Endothelial cell of umbilical vein (primary cell): ENCODE results near the gene PALM. TPM values are rescaled to one million over a fixed set of nuclear protein-coding genes. Genes with fewer than 3 reads are reported as not detected.

Experiments
- BruUV-seq: library from RNA; stranded (reverse); fragments of 400-500 nt; replicated peaks from 2 replicates; lab custom pipeline; 2021; lab: Mats Ljungman, UMichigan
- CTCF ChIA-PET: fragments of 300-600, 350-600 bp; sonication (Branson Sonifier 250); formaldehyde crosslinking; loops from one replicate; lab custom pipeline; 2021; ENCODE audit warnings: antibody characterized with exemption, inconsistent platforms; lab: Charles Lee
- POLR2A ChIA-PET: fragments of 300-600, 350-600 bp; sonication (Branson Sonifier 250); formaldehyde crosslinking; loops from one replicate; lab custom pipeline; 2021; ENCODE audit warnings: antibody characterized with exemption, inconsistent platforms; lab: Charles Lee
- DNase-seq: peaks from one replicate; pipeline ENCODE4 v3.0.0-alpha.2; 2011; ENCODE audit warnings: low read depth, low spot score
- FAIRE-seq: peaks from 2 replicates; lab custom pipeline; 2011; peaks lifted over from hg19 to GRCh38; lab: Jason Lieb, UNC
- H2AFZ ChIP-seq: 2 replicates; pipeline ENCODE4 v1.6.0; 2012; ENCODE audit warnings: low read depth, low read length, control low read depth, inconsistent platforms
- H3K27ac ChIP-seq: 2 replicates; pipeline ENCODE4 v1.5.1; 2011; ENCODE audit warnings: low read depth, mild to moderate bottlenecking, control low read depth, low read length, moderate library complexity; ENCODE audit not compliant: insufficient read depth
- H3K27me3 ChIP-seq, 2 experiments: 2 replicates each; pipeline versions ENCODE4 v1.6.0 to v1.6.1; 2011; ENCODE audit warnings: low read length in 2 of 2, mixed read lengths in 1 of 2; ENCODE audit not compliant: control insufficient read depth in 2 of 2, insufficient read depth in 2 of 2
- H3K36me3 ChIP-seq, 2 experiments: 2 replicates in 1 of 2; 3 replicates in 1 of 2; pipeline ENCODE4 v1.5.1; 2011; ENCODE audit warnings: low read length in 2 of 2, mild to moderate bottlenecking in 1 of 2, moderate library complexity in 1 of 2; ENCODE audit not compliant: control insufficient read depth in 2 of 2, insufficient read depth in 2 of 2; ENCODE audit errors: extremely low read depth in 1 of 2
- H3K4me1 ChIP-seq: 3 replicates; pipeline ENCODE4 v1.5.1; 2011; ENCODE audit warnings: mild to moderate bottlenecking, low read length; ENCODE audit not compliant: control insufficient read depth, insufficient read depth; ENCODE audit errors: extremely low read depth
- H3K4me2 ChIP-seq: 2 replicates; pipeline ENCODE4 v1.6.1; 2011; ENCODE audit warnings: low read length, control low read depth, mixed read lengths; ENCODE audit not compliant: insufficient read depth
- H3K4me3 ChIP-seq, 3 experiments: fragments of 200-600 bp in 1 of 3; sonication (generic), shearing (Covaris generic) in 1 of 3; replicated peaks in 1 of 3; 2 replicates each; pipeline ENCODE4 v1.5.1; 2011 to 2016; ENCODE audit warnings: control low read depth in 3 of 3, low read length in 3 of 3, mild to moderate bottlenecking in 2 of 3, inconsistent platforms in 1 of 3, low read depth in 1 of 3, moderate library complexity in 1 of 3; ENCODE audit not compliant: insufficient read depth in 1 of 3
- H3K79me2 ChIP-seq: 2 replicates; pipeline ENCODE4 v1.6.0; 2012; ENCODE audit warnings: low read length, inconsistent platforms; ENCODE audit not compliant: control insufficient read depth, insufficient read depth
- H3K9ac ChIP-seq: replicated peaks from 2 replicates; pipeline ENCODE3; 2011; ENCODE audit warnings: low read length, control low read depth; ENCODE audit not compliant: insufficient read depth; ENCODE audit errors: extremely low read depth
- H3K9me1 ChIP-seq: replicated peaks from 3 replicates; pipeline ENCODE4 v1.6.0; 2011; ENCODE audit warnings: mild to moderate bottlenecking, low read length; ENCODE audit not compliant: control insufficient read depth, insufficient read depth; ENCODE audit errors: extremely low read depth
- H3K9me3 ChIP-seq: replicated peaks from 2 replicates; pipeline ENCODE4 v1.5.1; 2012; ENCODE audit warnings: low read length, inconsistent platforms; ENCODE audit not compliant: control insufficient read depth, insufficient read depth
- H4K20me1 ChIP-seq: replicated peaks from 2 replicates; pipeline ENCODE3; 2011; ENCODE audit warnings: mild to moderate bottlenecking, low read length; ENCODE audit not compliant: control insufficient read depth, insufficient read depth; ENCODE audit errors: extremely low read depth
- EZH2 ChIP-seq: IDR thresholded peaks from 2 replicates; pipeline ENCODE4 v1.6.1; 2012; ENCODE audit warnings: borderline replicate concordance, low read depth, mild to moderate bottlenecking, moderate library complexity, low read length, inconsistent platforms; ENCODE audit not compliant: severe bottlenecking
- FOS ChIP-seq: IDR thresholded peaks from 2 replicates; pipeline ENCODE4 v1.6.1; 2011; ENCODE audit warnings: mild to moderate bottlenecking, low read length, moderate library complexity, borderline replicate concordance; ENCODE audit not compliant: insufficient read depth
- GATA2 ChIP-seq: IDR thresholded peaks from 2 replicates; pipeline ENCODE4 v1.7.0; 2011; ENCODE audit warnings: low read depth, mild to moderate bottlenecking, moderate library complexity, mixed read lengths, low read length; ENCODE audit not compliant: insufficient read length, insufficient read depth
- JUN ChIP-seq: IDR thresholded peaks from 2 replicates; pipeline ENCODE4 v1.6.1; 2011; ENCODE audit warnings: borderline replicate concordance, low read depth; ENCODE audit not compliant: insufficient read length, insufficient read depth
- MYC ChIP-seq: IDR thresholded peaks from one replicate; pipeline ENCODE4 v1.6.1; 2011; ENCODE audit warnings: mild to moderate bottlenecking, low read depth, low read length
- POLR2A ChIP-seq: IDR thresholded peaks from 2 replicates; pipeline ENCODE4 v1.6.1; 2012; ENCODE audit warnings: low read depth, mild to moderate bottlenecking, control low read depth, low read length
- POLR2AphosphoS5 ChIP-seq: IDR thresholded peaks from 2 replicates; pipeline ENCODE4 v1.6.1; 2012; ENCODE audit warnings: low read depth, mild to moderate bottlenecking, control low read depth, low read length, moderate library complexity; ENCODE audit not compliant: insufficient read depth
- dilution Hi-C: fragments of 300-500 bp; cut with MboI; formaldehyde crosslinking; loops from one replicate; pipeline ENCODE4 v1.15.0; 2019; ENCODE audit warnings: low sequenced_read_pairs; ENCODE audit not compliant: extremely low pct_ligation_motif_present
- intact Hi-C: fragments of 100-400 bp; cut with micrococcal nuclease; formaldehyde crosslinking; loops from one replicate; pipeline ENCODE4 v1.10.0; 2022
- polyA plus RNA-seq, 4 experiments: library from polyadenylated mRNA; depleted of rRNA in 3 of 4; stranded (reverse) in 3 of 4; unstranded in 1 of 4; fragments of >200 nt; gene quantifications; 2 replicates each; pipeline versions ENCODE4 v1.2.1 to v1.2.3, GENCODE V29; 2011 to 2012; ENCODE audit warnings: missing spikeins in 1 of 4
- total RNA-seq: library from RNA; stranded (reverse); gene quantifications from 2 replicates; pipeline ENCODE4 v1.2.3, GENCODE V29; 2021
- TF ChIP-seq, protein P1 (sequence below): IDR thresholded peaks from 2 replicates; pipeline ENCODE4 v1.6.1; 2011; ENCODE audit not compliant: insufficient read depth, insufficient read length
- TF ChIP-seq, protein P2 (sequence below), 2 donors: IDR thresholded peaks; 1 replicate in 1 of 2; 2 replicates in 1 of 2; pipeline ENCODE4 v1.5.1; 2011; ENCODE audit warnings: low read length in 2 of 2, mild to moderate bottlenecking in 2 of 2, moderate library complexity in 2 of 2, control low read depth in 1 of 2, inconsistent platforms in 1 of 2, low read depth in 1 of 2; ENCODE audit not compliant: insufficient read depth in 1 of 2; ENCODE audit errors: extremely low read depth in 1 of 2

PALM gene
- total and polyA plus RNA-seq, 2 donors (not counting 3 experiments of a cell fraction or from before 2014, with no cell fraction given), result 3.9 to 31.8 TPM

DNA sequence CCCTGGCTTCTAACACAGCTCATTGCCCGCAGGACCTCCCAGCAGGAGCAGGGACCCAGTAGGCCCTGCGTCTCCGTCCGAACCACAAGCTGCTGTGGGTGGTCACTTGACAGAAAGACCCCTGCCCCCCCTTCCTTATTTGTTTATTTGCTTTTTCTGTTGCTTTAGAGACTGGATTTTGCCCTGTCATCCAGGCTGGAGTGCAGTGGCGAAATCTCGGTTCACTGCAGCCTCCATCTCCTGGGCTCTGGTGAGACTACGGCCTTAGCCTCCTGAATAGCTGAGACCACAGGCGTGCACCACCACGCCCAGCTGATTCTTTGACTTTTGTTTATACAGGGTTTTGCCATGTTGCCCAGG is 80.9 kb downstream of the PALM start:
- ChIA-PET CTCF (interaction anchor here (1.0 to 1.3 kb wide), 2 partner anchors 14 to 20 kb away, joined by 4 to 9 read pairs; no protein-coding TSS in a partner anchor), POLR2A (interaction anchor here (1.0 kb wide), 1 partner anchor 12 kb away, joined by 3 read pairs; no protein-coding TSS in a partner anchor)
- Histone ChIP-seq H3K4me3 (no peak overlapping the region), H3K36me3 (no peaks in the 10 kb centered on the region), H3K4me1 (peaks cover 28% of the 10 kb centered on the region), H3K9ac (peak overlapping the region; percentile 56), H2AFZ (peak overlapping the region; percentile 61), H3K4me2 (peak overlapping the region; percentile 71), H3K9me3 (no peaks in the 10 kb centered on the region), H3K79me2 (peaks cover 1% of the 10 kb centered on the region), H4K20me1 (no peaks in the 10 kb centered on the region), H3K9me1 (no peaks in the 10 kb centered on the region), H3K27me3 (no peaks in the 10 kb centered on the region), H3K27ac (peak overlapping the region; percentile 80)
- TF ChIP-seq EZH2 (no peak), GATA2 (no peak), POLR2AphosphoS5 (no peak), JUN (no peak), MYC (no peak), FOS (no peak), POLR2A (no peak)
- TF ChIP-seq, protein P1, sequence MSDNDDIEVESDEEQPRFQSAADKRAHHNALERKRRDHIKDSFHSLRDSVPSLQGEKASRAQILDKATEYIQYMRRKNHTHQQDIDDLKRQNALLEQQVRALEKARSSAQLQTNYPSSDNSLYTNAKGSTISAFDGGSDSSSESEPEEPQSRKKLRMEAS, result no peak
- TF ChIP-seq, protein P2, sequence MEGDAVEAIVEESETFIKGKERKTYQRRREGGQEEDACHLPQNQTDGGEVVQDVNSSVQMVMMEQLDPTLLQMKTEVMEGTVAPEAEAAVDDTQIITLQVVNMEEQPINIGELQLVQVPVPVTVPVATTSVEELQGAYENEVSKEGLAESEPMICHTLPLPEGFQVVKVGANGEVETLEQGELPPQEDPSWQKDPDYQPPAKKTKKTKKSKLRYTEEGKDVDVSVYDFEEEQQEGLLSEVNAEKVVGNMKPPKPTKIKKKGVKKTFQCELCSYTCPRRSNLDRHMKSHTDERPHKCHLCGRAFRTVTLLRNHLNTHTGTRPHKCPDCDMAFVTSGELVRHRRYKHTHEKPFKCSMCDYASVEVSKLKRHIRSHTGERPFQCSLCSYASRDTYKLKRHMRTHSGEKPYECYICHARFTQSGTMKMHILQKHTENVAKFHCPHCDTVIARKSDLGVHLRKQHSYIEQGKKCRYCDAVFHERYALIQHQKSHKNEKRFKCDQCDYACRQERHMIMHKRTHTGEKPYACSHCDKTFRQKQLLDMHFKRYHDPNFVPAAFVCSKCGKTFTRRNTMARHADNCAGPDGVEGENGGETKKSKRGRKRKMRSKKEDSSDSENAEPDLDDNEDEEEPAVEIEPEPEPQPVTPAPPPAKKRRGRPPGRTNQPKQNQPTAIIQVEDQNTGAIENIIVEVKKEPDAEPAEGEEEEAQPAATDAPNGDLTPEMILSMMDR (IDR thresholded peaks at IDR 0.05; ENCODE audit: extremely low read depth in 1 of 2, insufficient read depth in 1 of 2, low read depth in 1 of 2, low read length in 2 of 2), result no peak
- FAIRE-seq, result no peak
- intact Hi-C loops (loop anchor here (1.0 to 10.0 kb wide), 4 partner anchors 7 to 455 kb away; partner anchors contain the start of genes ATP5F1D, MIDN and PTBP1), dilution Hi-C loops (no loop called here)
- no TSS peak for BruUV-seq
- no peak for DNase-seq
